SK-N-MC (cell line): ENCODE measurements around the gene MAD2L1.

ENCODE experiments used
- EZH2 ChIP-seq: fragments of 200-600 bp; sonication (generic); IDR thresholded peaks from one replicate; pipeline ENCODE4 v1.6.1; 2017; ENCODE audit warnings: antibody characterized with exemption
- FOXP2 ChIP-seq: optimal IDR thresholded peaks from 2 replicates; pipeline ENCODE3; 2011; ENCODE audit warnings: mild to moderate bottlenecking, moderate library complexity; ENCODE audit not compliant: insufficient read depth; ENCODE audit errors: extremely low read length, control extremely low read depth
- POLR2AphosphoS5 ChIP-seq: IDR thresholded peaks from 2 replicates; pipeline ENCODE4 v1.6.1; 2012; ENCODE audit warnings: mild to moderate bottlenecking, low read depth, low read length, borderline replicate concordance

DNA sequence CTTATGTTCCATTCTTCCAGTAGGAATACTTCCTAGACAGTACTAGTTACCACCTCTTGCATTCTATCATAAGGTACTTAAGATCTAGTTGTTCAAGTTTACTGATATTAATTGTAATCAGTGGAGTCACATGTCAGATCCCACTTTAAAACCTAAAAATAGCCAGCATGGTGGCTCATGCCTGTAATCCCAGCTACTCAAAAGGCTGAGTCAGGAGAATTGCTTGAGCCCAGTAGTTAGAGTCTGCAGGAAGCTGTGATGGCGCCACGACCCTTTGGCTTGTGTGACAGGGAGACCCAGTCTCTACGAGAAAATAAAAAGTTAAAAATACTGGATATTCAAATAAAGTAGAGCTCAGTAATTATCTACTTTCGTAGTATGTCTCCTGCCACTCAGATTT lies 57.7 kb downstream of the MAD2L1 start:
- TF ChIP-seq POLR2AphosphoS5 = no peak
- no peak for TF ChIP-seq EZH2
- no peak for TF ChIP-seq FOXP2
